T-cell (primary cell): Measurements from ENCODE around the gene CD7. TPM values are rescaled to one million over a fixed set of nuclear protein-coding genes. Genes with fewer than 3 reads are reported as not detected.

ENCODE experiments used
- ATAC-seq, 4 experiments: fragments of 200-7000 bp in 3 of 4; fragments of 150-1000 bp in 1 of 4; cut with Tn5 transposase; replicated peaks in 1 of 4; 1 replicate in 3 of 4; 2 replicates in 1 of 4; pipeline ENCODE4 v1.10.0; 2021; ENCODE audit warnings: moderate library complexity in 3 of 4, mild to moderate bottlenecking in 2 of 4, moderate number of reproducible peaks in 1 of 4
- CTCF ChIA-PET, 2 donors: fragments of 300-600 bp; sonication (Branson Sonifier 250); formaldehyde crosslinking; loops; one replicate each; lab custom pipeline; 2022; ENCODE audit warnings: antibody characterized with exemption in 2 of 2; lab: Charles Lee
- POLR2A ChIA-PET, 2 donors: fragments of 300-600 bp; sonication (Branson Sonifier 250); formaldehyde crosslinking; loops; one replicate each; lab custom pipeline; 2022; ENCODE audit warnings: antibody characterized with exemption in 2 of 2; lab: Charles Lee
- DNase-seq, 35 experiments: peaks; one replicate each; pipeline versions ENCODE4 v3.0.0 to v3.0.0-alpha.2; 2013 to 2023
- H3K27ac ChIP-seq: one replicate; pipeline ENCODE4 v1.5.1; 2013; ENCODE audit warnings: low read length
- H3K27me3 ChIP-seq, 2 experiments: replicated peaks in 1 of 2; 1 replicate in 1 of 2; 2 replicates in 1 of 2; pipeline versions ENCODE4 v1.6.1 to v1.7.0; 2013; ENCODE audit warnings: low read length in 1 of 2, mixed read lengths in 1 of 2; ENCODE audit not compliant: control insufficient read depth in 2 of 2, insufficient read depth in 2 of 2; ENCODE audit errors: extremely low read depth in 1 of 2
- H3K36me3 ChIP-seq, 2 donors: 1 replicate in 1 of 2; 2 replicates in 1 of 2; pipeline versions ENCODE4 v1.6.1 to v1.7.0; 2013; ENCODE audit warnings: low read length in 1 of 2; ENCODE audit not compliant: control insufficient read depth in 2 of 2, insufficient read depth in 1 of 2; ENCODE audit errors: extremely low read depth in 1 of 2
- H3K4me1 ChIP-seq, 2 experiments: 1 replicate in 1 of 2; 2 replicates in 1 of 2; pipeline versions ENCODE4 v1.6.1 to v1.7.0; 2013; ENCODE audit warnings: low read length in 2 of 2, mixed read lengths in 1 of 2; ENCODE audit not compliant: insufficient read depth in 2 of 2, control insufficient read depth in 1 of 2; ENCODE audit errors: extremely low read depth in 1 of 2
- H3K4me3 ChIP-seq, 2 donors: 1 replicate in 1 of 2; 2 replicates in 1 of 2; pipeline versions ENCODE4 v1.5.1 to v1.7.0; 2013; ENCODE audit warnings: mild to moderate bottlenecking in 2 of 2, low read length in 1 of 2, moderate library complexity in 1 of 2; ENCODE audit not compliant: control insufficient read depth in 1 of 2; ENCODE audit errors: extremely low read depth in 1 of 2
- H3K9me3 ChIP-seq: 2 replicates; pipeline ENCODE4 v1.7.0; 2013
- H3K27ac Mint-ChIP-seq, 2 donors: one replicate each; pipeline ENCODE4 v1.8.0; 2020 to 2021; ENCODE audit warnings: mild to moderate bottlenecking in 2 of 2, mixed read lengths in 2 of 2
- H3K27me3 Mint-ChIP-seq, 2 donors: one replicate each; pipeline ENCODE4 v1.8.0; 2021 to 2022; ENCODE audit warnings: mixed read lengths in 2 of 2
- H3K36me3 Mint-ChIP-seq: one replicate; pipeline ENCODE4 v1.8.0; 2021; ENCODE audit warnings: mixed read lengths
- H3K4me1 Mint-ChIP-seq, 3 donors: one replicate each; pipeline ENCODE4 v1.8.0; 2020 to 2022; ENCODE audit warnings: mixed read lengths in 3 of 3, mild to moderate bottlenecking in 1 of 3
- H3K4me3 Mint-ChIP-seq, 3 donors: one replicate each; pipeline ENCODE4 v1.8.0; 2020 to 2022; ENCODE audit warnings: mild to moderate bottlenecking in 3 of 3, mixed read lengths in 3 of 3, moderate library complexity in 3 of 3
- H3K9me3 Mint-ChIP-seq, 3 donors: one replicate each; pipeline ENCODE4 v1.8.0; 2020 to 2022; ENCODE audit warnings: mixed read lengths in 3 of 3
- WGBS: methylation state at CpG from one replicate; pipeline ENCODE4 v1.1.5; 2013; ENCODE audit warnings: missing lambda C conversion rate; ENCODE audit not compliant: insufficient coverage; 5-methylcytosine and 5-hydroxymethylcytosine counted together
- total RNA-seq, 35 experiments: library from RNA in 6 of 35; stranded (reverse) in 6 of 35; fragments of 120-200 nt in 1 of 35; gene quantifications; one replicate each; pipeline versions ENCODE4 v1.2.1 to v1.2.4 and lab custom pipeline; 2013 to 2026

The CD7 gene
- total RNA-seq, 5 donors from 2014 or later (not counting 1 experiment from before 2014, with no cell fraction given), result 104 to 265 (median 135) TPM

DNA sequence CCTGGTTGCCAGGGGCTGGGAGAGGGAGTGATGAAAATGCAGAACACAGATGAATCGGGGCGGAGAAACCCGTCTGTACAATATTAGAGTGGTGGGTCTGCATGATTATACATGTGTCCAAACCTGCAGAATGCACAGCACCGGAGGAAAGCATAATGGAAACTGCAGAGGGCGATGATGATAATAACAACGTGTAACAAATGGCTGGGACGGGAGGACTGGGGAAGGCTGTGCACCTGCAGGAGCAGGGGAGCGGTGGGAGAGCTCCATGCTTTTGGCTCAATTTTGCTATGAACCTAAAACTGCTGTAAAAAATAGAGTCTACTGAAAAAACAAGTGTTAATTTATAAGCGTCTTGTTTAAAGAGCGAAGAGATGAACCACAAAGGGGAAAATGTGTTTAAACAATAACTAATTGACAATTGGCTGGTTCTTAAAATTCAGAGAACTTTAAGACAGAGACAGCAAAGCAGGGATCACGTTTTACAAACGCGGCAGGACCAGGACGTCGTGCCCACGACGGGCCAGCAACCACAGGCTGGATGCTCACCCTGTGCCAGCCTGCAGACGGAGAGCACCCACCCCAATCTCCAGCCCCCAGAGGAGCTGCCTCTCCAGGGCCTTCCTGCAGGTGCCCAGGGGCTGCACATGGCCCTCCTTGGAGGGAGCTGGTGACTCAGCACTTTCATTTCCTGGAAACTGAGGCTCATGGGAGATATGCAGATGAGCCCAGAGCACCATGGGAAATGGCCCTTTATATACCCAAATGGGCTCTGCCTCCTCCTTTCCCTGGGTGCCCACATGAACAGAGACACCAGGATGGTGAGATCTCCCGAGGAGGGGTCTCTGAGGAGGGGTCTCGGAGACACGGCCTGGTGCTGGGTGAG is 41.3 kb upstream of the CD7 start, which contains the start of gene TEX19:
Gene TEX19, plus strand, starts transcription at position 783 of the 886 bp plus-strand sequence. CDS start 2,904 bp downstream, outside the sequence.
- peaks cover 4 to 17% of the 10 kb centered on the region in 2 donors for H3K27me3 Mint-ChIP-seq
- DNase-seq (no peak), ATAC-seq (peak in 2 of 4 experiments; percentile 16 to 38)
- H3K9me3 ChIP-seq, result no peaks in the 10 kb centered on the region
- H3K36me3 ChIP-seq, result no peaks in the 10 kb centered on the region
- no peak within 1 kb of the TSS for H3K27ac ChIP-seq
- POLR2A ChIA-PET, result interaction anchor here (0.7 kb wide), 2 partner anchors 61 to 336 kb away, joined by 6 read pairs; partner anchors contain the start of gene CENPX (in 1 of the 2)
- H3K4me1 ChIP-seq, result peaks cover 0 to 4% of the 10 kb centered on the region in 2 experiments
- CTCF ChIA-PET, result no interaction called here
- no peak within 1 kb of the TSS for H3K4me3 ChIP-seq
- H3K4me3 Mint-ChIP-seq, result peak within 1 kb of the TSS in 1 of 3 donors; percentile 4
- H3K27ac Mint-ChIP-seq, result no peak within 1 kb of the TSS
- H3K9me3 Mint-ChIP-seq, result no peaks in the 10 kb centered on the region
- WGBS, result 62% methylated on average over 14 of the region's 21 CpGs
- H3K27me3 ChIP-seq, result peaks cover 0 to 38% of the 10 kb centered on the region in 2 experiments
- no peaks in the 10 kb centered on the region for H3K36me3 Mint-ChIP-seq
- peaks cover 7 to 11% (median 7%) of the 10 kb centered on the region in 3 donors for H3K4me1 Mint-ChIP-seq

DNA sequence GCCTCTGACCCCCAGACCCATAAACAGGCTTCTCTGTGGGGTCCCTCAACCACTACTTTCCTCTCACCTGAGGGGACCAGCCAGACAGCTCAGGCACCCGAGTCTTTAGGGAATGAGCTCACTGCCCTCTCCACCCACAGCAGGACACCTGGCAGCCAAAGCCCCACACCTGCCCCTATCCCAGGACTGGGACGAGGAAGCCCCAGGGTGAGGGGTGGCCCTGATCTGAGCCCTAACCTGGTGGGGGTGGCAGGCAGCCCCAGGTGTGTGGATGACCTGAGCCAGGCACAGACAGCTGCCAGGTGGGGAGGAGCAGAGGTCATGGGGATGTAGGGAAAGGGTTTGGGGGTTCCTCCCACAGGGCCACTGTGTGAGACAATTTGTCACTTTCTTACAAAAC is 40.0 kb upstream of the CD7 start:
- Histone ChIP-seq H3K4me1 (peaks cover 0 to 4% of the 10 kb centered on the region in 2 experiments), H3K9me3 (no peaks in the 10 kb centered on the region), H3K36me3 (no peaks in the 10 kb centered on the region), H3K27ac (no peak overlapping the region), H3K4me3 (no peak overlapping the region), H3K27me3 (peaks cover 0 to 43% of the 10 kb centered on the region in 2 experiments)
- ChIA-PET CTCF (interaction anchor here in 1 of 2 donors (0.6 kb wide), 1 partner anchor 529 kb away, joined by 6 read pairs; no protein-coding TSS in a partner anchor), POLR2A (no interaction called here)
- no peak overlapping the region for H3K4me3 Mint-ChIP-seq
- no peaks in the 10 kb centered on the region for H3K36me3 Mint-ChIP-seq
- ATAC-seq (no peak), DNase-seq (no peak)
- peaks cover 7 to 11% (median 7%) of the 10 kb centered on the region in 3 donors for H3K4me1 Mint-ChIP-seq
- WGBS, result 80% methylated on average over 2 of the region's 2 CpGs
- peaks cover 4 to 17% of the 10 kb centered on the region in 2 donors for H3K27me3 Mint-ChIP-seq
- H3K9me3 Mint-ChIP-seq, result no peaks in the 10 kb centered on the region
- no peak overlapping the region for H3K27ac Mint-ChIP-seq

DNA sequence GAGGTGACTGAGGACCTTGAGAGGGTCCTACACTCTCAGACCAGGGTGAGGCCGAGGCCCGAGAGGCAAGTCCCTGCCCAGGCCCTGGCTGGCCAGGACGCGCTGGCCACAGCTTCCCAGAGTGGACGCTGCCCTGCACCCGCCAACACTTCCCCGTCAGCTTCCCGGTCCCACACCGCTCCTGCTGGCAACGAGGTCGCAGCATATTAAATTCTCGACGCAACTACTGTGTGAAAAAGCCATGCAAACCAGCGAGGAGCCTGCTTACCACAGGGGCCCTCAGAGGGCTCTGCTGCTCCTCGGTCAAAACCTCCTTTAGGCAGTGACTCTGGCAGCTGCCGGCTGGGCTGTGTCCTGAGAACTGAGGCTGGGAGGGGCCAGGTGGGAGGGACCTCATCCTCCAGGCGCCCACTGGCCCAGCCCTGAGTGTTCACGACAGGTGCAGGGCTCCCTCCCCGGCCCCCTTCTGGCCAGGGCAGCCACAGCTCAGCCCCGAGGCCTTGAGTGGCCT is 39.5 kb upstream of the CD7 start:
- Mint-ChIP-seq H3K27me3 (peaks cover 4 to 16% of the 10 kb centered on the region in 2 donors), H3K9me3 (no peaks in the 10 kb centered on the region), H3K27ac (no peak overlapping the region), H3K4me1 (peaks cover 7 to 11% (median 9%) of the 10 kb centered on the region in 3 donors), H3K36me3 (no peaks in the 10 kb centered on the region), H3K4me3 (no peak overlapping the region)
- Histone ChIP-seq H3K4me3 (no peak overlapping the region), H3K27me3 (peaks cover 0 to 48% of the 10 kb centered on the region in 2 experiments), H3K4me1 (peaks cover 0 to 9% of the 10 kb centered on the region in 2 experiments), H3K36me3 (no peaks in the 10 kb centered on the region), H3K27ac (no peak overlapping the region), H3K9me3 (no peaks in the 10 kb centered on the region)
- ATAC-seq, result no peak
- POLR2A ChIA-PET, result no interaction called here
- WGBS, result 80% methylated on average over 18 of the region's 20 CpGs
- no peak for DNase-seq
- CTCF ChIA-PET, result no interaction called here

DNA sequence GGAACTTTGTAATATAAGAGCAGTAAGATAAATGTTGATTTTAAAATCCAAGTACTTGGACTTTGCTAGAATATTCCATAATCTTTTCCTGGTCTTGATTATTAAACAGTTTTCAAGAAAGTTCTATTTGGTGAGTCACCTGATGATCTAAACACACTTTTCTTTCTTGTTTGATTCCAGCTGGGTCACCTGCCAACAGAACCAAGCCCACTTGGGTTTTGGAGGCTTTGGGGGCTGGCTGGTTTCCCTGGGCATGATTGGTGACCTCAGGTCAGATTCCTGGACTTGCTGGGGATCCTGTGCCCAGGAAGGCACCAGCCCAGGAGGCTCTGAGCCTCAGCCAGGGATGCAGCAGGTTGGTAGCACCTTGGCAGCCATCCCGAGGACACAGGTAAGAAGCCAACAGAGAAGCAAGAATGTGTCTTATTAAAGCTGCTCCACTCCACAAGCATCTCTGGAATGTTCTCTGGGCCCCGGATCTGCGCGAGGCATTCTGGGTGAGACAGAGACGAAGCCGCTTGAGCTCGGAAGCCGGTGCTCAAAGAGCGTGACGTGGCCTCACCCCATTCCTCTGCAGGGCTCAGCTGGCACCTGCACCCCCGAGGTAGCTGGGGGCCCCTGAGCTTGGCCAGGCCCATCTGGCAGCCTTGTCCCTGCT is 38.5 kb upstream of the CD7 start:
- no peaks in the 10 kb centered on the region for H3K9me3 Mint-ChIP-seq
- H3K27ac ChIP-seq, result no peak overlapping the region
- H3K4me1 ChIP-seq, result peaks cover 0 to 16% of the 10 kb centered on the region in 2 experiments
- ATAC-seq (no peak), DNase-seq (no peak)
- peaks cover 7 to 11% (median 9%) of the 10 kb centered on the region in 3 donors for H3K4me1 Mint-ChIP-seq
- ChIA-PET CTCF (interaction anchor here in 1 of 2 donors (0.5 kb wide), 1 partner anchor 75 kb away, joined by 3 read pairs; no protein-coding TSS in a partner anchor), POLR2A (no interaction called here)
- no peak overlapping the region for H3K4me3 Mint-ChIP-seq
- H3K4me3 ChIP-seq, result no peak overlapping the region
- H3K27me3 Mint-ChIP-seq, result peaks cover 4 to 15% of the 10 kb centered on the region in 2 donors
- H3K27me3 ChIP-seq, result peaks cover 0 to 58% of the 10 kb centered on the region in 2 experiments
- H3K36me3 Mint-ChIP-seq, result no peaks in the 10 kb centered on the region
- no peaks in the 10 kb centered on the region for H3K36me3 ChIP-seq
- no peak overlapping the region for H3K27ac Mint-ChIP-seq
- H3K9me3 ChIP-seq, result no peaks in the 10 kb centered on the region
- WGBS, result 87% methylated on average over 11 of the region's 11 CpGs

DNA sequence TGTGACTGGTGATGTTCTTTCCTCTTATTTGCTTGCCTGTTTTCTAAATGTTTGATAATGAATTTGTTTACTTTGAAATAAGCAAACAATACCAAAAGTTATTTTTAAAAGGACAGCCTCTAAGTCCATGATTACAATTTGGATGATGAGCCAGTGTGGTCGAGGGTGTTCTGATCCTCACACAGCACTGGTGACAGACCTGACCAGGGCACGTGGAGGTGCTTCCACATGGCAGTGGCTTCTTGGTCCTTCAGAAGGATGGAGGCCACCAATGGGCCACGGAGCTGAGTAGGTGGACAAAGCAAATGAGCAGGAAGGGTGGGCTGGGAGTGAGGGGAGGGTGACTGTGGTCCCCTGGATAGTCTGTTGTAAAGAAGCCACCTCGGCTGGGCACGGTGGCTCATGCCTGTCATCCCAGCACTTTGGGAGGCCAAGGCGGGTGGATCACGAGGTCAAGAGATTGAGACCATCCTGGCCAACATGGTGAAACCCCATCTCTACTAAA is 37.4 kb upstream of the CD7 start:
- ChIA-PET CTCF (no interaction called here), POLR2A (no interaction called here)
- Mint-ChIP-seq H3K27ac (no peak overlapping the region), H3K27me3 (peaks cover 4 to 19% of the 10 kb centered on the region in 2 donors), H3K4me1 (peaks cover 7 to 11% (median 9%) of the 10 kb centered on the region in 3 donors), H3K36me3 (no peaks in the 10 kb centered on the region), H3K4me3 (no peak overlapping the region), H3K9me3 (no peaks in the 10 kb centered on the region)
- H3K27ac ChIP-seq, result no peak overlapping the region
- no peak for DNase-seq
- no peak overlapping the region for H3K4me3 ChIP-seq
- H3K4me1 ChIP-seq, result peaks cover 0 to 16% of the 10 kb centered on the region in 2 experiments
- peaks cover 0 to 66% of the 10 kb centered on the region in 2 experiments for H3K27me3 ChIP-seq
- no peaks in the 10 kb centered on the region for H3K9me3 ChIP-seq
- no peaks in the 10 kb centered on the region for H3K36me3 ChIP-seq
- 70% methylated on average over 3 of the region's 7 CpGs for WGBS
- ATAC-seq, result no peak

DNA sequence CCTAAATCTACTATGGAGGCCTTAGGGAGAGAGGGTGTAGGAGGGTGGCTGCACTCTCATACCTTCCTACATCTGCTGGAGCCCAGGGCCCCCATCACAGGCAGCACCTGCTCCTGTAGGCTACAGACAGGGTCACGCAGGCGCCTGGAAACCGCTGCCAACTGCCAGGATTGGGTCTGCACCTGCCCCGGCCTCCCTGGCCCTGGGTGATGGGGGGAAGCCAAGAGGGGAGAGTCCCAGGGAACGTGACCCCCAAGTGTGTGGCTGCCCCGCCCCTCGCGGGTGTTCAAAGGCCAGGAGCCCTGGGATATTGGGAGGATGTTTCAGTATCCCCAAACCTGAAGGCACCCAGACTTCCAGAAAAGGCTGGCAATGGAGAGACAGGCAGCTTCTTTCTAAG is 36.1 kb upstream of the CD7 start:
- no peaks in the 10 kb centered on the region for H3K36me3 Mint-ChIP-seq
- Histone ChIP-seq H3K4me1 (peaks cover 0 to 11% of the 10 kb centered on the region in 2 experiments), H3K9me3 (no peaks in the 10 kb centered on the region), H3K36me3 (no peaks in the 10 kb centered on the region), H3K27ac (no peak overlapping the region), H3K27me3 (peaks cover 0 to 57% of the 10 kb centered on the region in 2 experiments), H3K4me3 (no peak overlapping the region)
- POLR2A ChIA-PET, result no interaction called here
- no peak for ATAC-seq
- H3K9me3 Mint-ChIP-seq, result no peaks in the 10 kb centered on the region
- no peak overlapping the region for H3K4me3 Mint-ChIP-seq
- CTCF ChIA-PET, result no interaction called here
- H3K4me1 Mint-ChIP-seq, result peaks cover 4 to 8% (median 6%) of the 10 kb centered on the region in 3 donors
- no peak for DNase-seq
- no peak overlapping the region for H3K27ac Mint-ChIP-seq
- 40% methylated on average over 2 of the region's 8 CpGs for WGBS
- H3K27me3 Mint-ChIP-seq, result peaks cover 2 to 15% of the 10 kb centered on the region in 2 donors
